Stomach (tissue), 4 donors: ENCODE measurements around the gene NEURL1B.

Source experiments
- POLR2AphosphoS5 ChIP-seq, 3 donors: sonication (generic); formaldehyde crosslinking; IDR thresholded peaks; one replicate each; pipeline ENCODE4 v1.6.1; 2016; ENCODE audit warnings: antibody characterized with exemption in 3 of 3
- TF ChIP-seq, protein P1 (sequence below), 7 experiments: fragments of 450-650 bp in 4 of 7; fragments of 200-600 bp in 3 of 7; sonication (generic) in 3 of 7; IDR thresholded peaks; one replicate each; pipeline ENCODE4 v1.5.1; 2016 to 2019; ENCODE audit warnings: antibody characterized with exemption in 7 of 7, control low read depth in 2 of 7, mild to moderate bottlenecking in 1 of 7

DNA sequence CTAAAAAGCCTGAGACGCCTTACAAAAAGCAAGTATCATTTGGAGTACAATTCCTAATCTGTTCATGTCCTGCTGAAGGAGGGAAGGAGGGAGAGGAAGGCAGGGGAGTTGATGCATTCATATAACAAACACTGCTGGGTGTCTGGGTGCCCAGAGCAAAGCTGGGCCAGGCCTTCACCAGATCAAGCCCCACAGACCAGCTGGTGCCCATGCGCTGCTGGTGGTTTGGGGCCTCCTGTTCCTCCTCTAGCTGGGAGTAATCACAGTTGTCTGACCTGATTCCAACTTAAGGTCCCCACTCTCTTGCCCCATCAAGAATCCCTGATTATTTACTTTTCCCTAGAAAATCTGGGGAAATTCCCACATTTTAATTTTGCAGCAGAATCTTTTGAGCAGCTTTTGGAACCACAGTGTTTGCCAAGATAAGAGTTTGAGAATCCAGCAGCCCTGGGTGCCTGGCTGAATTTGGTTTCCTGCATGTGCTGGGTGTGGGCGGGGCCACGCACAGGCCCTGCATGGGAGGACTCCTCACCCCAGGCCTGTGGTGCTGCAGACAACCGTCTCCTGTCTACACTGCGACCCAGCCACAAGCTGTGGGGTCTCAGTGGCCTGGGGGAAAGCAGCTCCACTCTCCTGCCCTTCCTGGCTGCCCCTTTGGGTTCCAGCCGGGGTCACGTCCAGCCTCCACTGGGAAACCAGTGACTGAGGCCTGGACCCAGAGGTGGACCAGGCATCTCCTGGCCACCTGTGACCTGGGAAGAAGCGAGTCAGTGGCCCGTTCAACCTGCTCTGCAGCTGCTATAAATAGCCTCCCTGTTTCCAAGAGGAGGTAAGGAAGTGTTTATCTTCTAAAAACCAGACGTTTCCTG is 47.5 kb downstream of the NEURL1B start:
- no peak for TF ChIP-seq POLR2AphosphoS5 (IDR thresholded peaks at IDR 0.05)
- TF ChIP-seq, protein P1, sequence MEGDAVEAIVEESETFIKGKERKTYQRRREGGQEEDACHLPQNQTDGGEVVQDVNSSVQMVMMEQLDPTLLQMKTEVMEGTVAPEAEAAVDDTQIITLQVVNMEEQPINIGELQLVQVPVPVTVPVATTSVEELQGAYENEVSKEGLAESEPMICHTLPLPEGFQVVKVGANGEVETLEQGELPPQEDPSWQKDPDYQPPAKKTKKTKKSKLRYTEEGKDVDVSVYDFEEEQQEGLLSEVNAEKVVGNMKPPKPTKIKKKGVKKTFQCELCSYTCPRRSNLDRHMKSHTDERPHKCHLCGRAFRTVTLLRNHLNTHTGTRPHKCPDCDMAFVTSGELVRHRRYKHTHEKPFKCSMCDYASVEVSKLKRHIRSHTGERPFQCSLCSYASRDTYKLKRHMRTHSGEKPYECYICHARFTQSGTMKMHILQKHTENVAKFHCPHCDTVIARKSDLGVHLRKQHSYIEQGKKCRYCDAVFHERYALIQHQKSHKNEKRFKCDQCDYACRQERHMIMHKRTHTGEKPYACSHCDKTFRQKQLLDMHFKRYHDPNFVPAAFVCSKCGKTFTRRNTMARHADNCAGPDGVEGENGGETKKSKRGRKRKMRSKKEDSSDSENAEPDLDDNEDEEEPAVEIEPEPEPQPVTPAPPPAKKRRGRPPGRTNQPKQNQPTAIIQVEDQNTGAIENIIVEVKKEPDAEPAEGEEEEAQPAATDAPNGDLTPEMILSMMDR (IDR thresholded peaks at IDR 0.05), result no peak
